GM19395 (cell line): Measurements from ENCODE around the gene ENTHD1.
"Not testable (repeated sequence)": the region's sequence is repeated elsewhere in the genome, so short reads cannot be mapped to it uniquely, and the experiment has no call there.

ENCODE experiments used
- ATAC-seq: cut with Tn5 transposase; IDR thresholded peaks from one replicate; pipeline ENCODE4 v1.9.1; 2021; ENCODE audit warnings: mild to moderate bottlenecking, moderate library complexity; ENCODE audit not compliant: unreplicated experiment

The ENTHD1 gene

DNA sequence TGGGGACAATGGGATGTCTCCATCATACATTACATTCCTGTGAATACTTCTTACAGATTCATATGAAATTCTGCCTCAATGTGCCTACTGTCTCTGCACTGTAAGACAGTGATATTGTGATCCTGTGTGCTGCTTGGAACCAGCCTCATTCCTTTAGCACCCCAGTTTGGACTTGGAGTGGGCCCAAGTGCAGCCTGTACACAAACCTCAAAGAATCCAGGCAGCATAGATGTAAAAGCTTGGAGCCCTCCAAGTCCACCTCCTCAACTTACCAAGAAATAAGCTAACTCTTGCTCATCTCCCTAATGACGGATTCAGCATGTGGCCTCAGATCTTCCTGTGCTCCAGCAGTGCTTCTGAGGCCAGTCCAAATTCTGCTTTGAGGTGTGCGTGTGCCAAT lies 31.7 kb upstream of the ENTHD1 start:
- no peak for ATAC-seq

GRCh38 chr22:39924286-39924685 lies 30.7 kb upstream of the ENTHD1 start:
- ATAC-seq: no peak

- no peak for ATAC-seq
These were observed 30.1 kb upstream of the ENTHD1 start for GRCh38 chr22:39923696-39924095.

DNA sequence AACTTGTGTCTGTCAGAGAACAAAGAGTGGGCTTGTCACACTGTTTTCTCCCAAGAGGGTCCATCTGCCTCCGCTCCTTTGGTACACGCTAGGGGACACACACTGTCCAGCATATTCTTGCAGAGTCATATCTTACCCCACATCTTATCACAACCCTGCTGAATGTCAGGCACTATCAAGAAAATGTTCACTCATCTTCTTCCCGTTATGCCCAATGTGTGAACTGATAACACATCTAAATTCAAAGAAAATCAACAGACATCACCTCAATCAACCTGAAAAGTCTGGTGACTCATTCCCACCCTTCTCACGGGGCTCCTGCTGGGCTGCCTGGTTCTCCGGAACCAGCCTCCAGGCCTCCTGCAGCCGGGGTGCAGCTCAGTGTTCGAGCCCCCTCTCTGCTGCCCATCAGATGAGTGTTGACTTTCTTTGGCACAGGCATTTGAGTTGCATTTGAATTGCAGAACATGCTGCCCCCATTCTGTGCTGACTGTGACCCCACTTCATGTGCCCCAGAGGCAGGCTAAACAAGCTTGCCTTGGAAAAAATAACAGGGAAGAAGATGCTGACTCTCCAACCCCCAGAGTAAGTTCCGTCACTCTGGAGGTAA lies 26.7 kb upstream of the ENTHD1 start:
- no peak for ATAC-seq

GRCh38 chr22:39917776-39918495 lies 24.4 kb upstream of the ENTHD1 start:
- ATAC-seq: no peak

GRCh38 chr22:39917197-39917643 lies 23.7 kb upstream of the ENTHD1 start:
- ATAC-seq: no peak

GRCh38 chr22:39916496-39916895 lies 22.9 kb upstream of the ENTHD1 start:
- no peak for ATAC-seq

GRCh38 chr22:39915295-39915726 lies 21.8 kb upstream of the ENTHD1 start:
- ATAC-seq: no peak

DNA sequence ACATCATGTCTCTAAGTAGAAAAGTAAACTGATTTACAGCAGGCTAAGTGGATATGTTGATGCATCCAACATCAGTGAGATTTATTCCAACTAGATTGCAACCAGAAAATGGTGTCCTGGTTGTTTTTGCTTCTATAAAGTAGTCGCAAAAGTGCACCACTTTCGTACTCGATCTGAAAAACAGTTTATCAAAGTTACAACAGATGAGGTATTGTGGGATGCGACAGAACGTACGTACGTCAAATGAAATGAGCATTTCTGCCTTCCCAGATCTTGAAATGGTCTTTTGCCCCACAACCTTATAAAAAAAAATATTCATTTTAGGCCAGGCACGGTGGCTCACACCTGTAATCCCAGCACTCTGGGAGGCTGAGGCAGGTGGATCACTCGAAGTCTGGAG lies 21.0 kb upstream of the ENTHD1 start:
- ATAC-seq: no peak

DNA sequence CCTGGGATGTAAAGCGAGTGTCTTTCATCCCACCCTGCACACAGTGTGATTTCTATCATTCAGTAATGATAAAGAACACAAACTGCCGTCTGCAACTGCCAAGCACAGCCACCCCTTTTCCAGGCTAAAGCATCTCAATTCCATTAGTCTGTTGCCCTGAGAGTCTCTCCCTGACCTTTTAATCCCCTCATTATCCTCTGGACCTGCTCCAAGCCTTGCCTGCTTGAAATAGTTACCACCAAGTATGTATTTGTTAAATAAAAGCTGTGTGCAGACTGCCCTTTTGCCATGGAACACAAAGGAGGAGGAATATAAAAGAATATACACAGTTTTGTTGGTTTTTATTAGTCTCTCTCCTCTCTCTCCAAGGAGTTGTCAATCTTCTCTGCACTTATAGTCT lies 20.3 kb upstream of the ENTHD1 start:
- no peak for ATAC-seq

DNA sequence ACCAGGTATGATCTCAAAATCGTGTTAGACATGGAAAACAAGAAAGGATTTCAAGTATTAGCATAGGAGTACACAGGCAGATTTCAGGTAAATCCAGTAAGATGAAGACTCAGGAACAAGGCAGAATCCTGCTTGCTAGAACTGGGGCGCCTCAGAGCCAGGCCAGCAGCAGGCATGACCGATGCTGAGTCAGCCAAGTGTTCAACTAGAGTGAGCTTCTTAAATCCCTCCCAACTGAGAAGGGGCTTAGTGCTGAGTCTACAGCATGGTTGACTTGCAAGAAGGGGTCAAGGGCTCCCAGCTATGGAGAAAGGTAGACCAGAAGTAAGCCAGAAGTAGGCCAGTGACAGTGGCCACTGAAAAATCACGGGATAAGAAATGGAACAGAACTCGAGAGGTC lies 19.8 kb upstream of the ENTHD1 start:
- no peak for ATAC-seq

- ATAC-seq: no peak
These were observed 17.5 kb upstream of the ENTHD1 start for GRCh38 chr22:39910876-39911613.

DNA sequence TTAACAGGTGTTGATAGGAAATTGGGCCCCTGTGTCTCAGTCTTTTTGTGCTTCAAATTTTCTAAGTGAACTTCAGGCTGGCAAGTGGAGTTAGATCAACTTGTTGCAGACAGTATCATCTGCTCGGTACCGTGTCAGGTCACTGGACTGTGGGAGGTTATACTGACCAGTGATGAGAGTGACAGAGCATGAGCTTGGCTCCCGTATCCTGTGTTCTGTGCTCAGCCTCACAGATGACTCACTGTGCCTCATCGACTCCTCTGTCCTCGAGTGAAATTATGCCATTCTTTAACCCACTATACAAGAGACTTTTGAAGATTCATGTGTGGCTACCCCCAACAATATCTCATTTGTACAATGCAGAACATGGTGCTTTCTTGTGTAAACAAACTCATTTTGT lies 15.2 kb upstream of the ENTHD1 start:
- ATAC-seq: no peak

DNA sequence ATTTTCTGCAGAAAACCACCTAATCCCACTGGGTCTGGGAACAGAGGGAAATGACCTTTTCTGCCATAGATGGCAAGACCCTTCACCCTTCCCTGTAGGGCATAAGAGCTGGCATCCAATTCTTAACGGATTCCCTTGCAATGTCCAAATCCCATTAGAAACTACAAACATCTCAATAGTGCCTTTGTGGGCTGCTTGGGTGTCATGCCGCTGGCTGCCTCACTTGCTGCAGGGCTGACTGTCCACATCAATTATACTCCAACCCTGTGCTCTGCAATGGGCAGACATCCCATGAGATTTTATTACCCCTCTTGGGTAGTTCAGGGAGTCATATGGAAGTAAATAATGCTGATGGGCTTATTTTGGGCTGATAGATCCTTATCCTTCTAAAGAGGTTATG lies 14.6 kb upstream of the ENTHD1 start:
- ATAC-seq: no peak

DNA sequence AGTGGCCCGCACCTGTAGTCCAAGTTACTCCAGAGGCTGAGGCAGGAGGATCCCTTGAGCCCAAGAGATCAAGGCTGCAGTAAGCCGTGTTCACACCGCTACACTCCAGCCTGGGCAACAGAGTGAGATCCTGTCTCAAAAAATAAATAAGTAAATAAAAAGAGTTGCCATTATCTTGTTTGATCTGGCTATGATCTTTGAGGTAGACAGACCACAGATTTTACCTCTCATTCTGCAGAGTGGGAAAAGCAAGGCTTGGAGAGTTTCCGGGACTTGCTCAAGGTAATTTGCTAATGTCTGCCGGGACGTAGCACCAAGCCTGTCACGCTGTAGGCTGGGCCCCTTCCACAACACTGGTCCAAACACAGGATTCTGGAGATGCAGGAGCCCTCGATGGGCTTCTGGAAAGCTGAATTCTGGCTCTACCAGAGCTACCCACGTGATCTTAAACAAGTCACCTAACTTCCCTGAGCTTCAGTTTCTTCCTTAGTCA lies 14.1 kb upstream of the ENTHD1 start:
- ATAC-seq: no peak

GRCh38 chr22:39907047-39907446 lies 13.5 kb upstream of the ENTHD1 start:
- ATAC-seq: no peak

DNA sequence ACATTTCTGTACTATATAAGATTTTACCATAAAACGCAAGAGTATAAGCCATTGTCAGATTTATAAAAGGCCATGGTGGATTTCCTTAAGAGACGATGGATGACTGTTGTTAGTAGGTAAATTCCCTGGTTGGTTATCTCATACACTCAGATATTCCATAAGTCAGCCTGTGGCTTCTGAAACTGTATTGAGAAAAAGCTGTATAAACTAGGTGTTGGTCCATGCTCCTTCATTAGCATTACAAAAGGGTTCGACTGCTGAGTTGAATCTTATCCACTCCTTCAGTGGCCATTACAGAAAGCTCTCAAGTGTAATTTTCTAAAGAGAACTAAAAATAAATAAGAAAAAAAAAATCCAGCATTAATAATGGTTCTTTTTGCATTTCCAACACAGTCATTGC lies 12.6 kb upstream of the ENTHD1 start:
- no peak for ATAC-seq

GRCh38 chr22:39905687-39906086 lies 12.1 kb upstream of the ENTHD1 start:
- no peak for ATAC-seq

DNA sequence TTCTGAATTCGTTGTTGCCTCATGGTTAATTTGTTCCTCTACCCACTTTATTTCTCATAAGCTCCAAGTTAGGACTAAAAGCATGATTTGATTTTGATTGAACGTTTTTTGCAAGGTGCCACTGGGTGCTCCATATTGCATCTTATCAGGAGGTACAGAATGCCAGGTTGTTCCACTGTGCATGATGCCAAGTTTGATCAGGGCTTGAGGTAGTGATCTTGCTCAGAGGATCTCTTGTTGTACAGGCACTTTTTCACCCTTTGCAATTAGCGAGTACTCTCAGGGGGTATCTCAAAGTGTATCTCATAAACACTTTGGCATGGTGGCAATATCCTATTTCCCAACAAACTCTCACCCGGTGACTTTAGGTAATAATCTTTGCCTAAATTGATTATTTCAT lies 11.3 kb upstream of the ENTHD1 start:
- ATAC-seq: no peak

- ATAC-seq: not testable (repeated sequence)
These were observed 10.5 kb upstream of the ENTHD1 start for GRCh38 chr22:39904024-39904423.

DNA sequence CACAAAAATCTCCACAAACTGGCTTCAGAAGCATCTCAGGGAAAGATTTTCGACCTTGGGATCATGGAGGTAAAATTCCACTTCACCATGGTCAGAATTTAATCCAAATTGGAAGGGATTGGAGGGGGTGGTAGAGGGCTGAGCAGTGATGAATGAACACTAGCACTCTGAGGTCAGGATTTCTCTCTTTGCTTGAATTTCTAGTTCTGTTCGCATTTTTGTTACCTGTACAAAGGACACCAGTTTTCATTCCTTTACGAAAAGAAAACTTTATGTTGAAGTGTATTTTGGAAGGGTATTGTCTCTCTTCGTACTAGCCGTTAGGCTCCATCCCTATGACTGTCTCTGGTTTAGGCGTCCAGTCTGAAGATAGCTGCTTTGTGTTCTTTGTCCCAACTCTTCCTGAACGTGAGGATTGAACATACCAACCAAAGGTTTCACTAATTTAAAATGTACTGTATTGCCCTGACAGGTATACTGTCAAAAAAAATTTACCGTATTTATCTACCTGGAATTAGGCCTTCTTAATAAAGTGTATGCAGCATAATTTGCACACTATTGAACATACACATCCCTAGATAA lies 8.1 kb upstream of the ENTHD1 start:
- no peak for ATAC-seq
